ENCODE measurements around the gene HECTD4.

DNA sequence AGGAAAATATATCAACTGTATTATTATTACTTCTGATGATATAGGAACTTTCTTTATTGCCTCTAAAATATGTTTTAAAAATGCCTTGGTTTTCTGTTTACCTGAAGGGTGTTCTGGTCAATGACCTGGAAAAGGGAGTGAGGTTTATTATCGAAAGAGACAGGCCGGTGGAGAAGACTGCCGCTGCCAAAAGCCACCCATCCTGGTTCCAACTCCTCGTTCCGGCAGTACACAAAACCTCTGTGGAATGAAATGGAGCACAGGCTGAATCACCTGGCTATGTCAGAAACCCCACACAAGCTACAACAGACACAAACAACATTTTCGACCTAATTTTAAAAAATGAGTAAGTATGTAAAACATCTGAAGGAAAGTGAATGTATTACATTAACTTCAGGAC, 73.6 kb downstream of the HECTD4 start:
- TF ChIP-seq, protein P1, sequence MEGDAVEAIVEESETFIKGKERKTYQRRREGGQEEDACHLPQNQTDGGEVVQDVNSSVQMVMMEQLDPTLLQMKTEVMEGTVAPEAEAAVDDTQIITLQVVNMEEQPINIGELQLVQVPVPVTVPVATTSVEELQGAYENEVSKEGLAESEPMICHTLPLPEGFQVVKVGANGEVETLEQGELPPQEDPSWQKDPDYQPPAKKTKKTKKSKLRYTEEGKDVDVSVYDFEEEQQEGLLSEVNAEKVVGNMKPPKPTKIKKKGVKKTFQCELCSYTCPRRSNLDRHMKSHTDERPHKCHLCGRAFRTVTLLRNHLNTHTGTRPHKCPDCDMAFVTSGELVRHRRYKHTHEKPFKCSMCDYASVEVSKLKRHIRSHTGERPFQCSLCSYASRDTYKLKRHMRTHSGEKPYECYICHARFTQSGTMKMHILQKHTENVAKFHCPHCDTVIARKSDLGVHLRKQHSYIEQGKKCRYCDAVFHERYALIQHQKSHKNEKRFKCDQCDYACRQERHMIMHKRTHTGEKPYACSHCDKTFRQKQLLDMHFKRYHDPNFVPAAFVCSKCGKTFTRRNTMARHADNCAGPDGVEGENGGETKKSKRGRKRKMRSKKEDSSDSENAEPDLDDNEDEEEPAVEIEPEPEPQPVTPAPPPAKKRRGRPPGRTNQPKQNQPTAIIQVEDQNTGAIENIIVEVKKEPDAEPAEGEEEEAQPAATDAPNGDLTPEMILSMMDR (IDR thresholded peaks at IDR 0.05), result no peak
- no peak for TF ChIP-seq POLR2A (IDR thresholded peaks at IDR 0.05)
